Suprapubic skin (tissue), 4 donors: ENCODE data around the gene BMPER.

ENCODE experiments used
- EP300 ChIP-seq: sonication (generic); formaldehyde crosslinking; IDR thresholded peaks from one replicate; pipeline ENCODE4 v1.6.1; 2017; ENCODE audit warnings: antibody characterized with exemption
- POLR2A ChIP-seq, 2 donors: fragments of 450-650 bp; IDR thresholded peaks; one replicate each; pipeline ENCODE4 v1.6.1; 2017; ENCODE audit warnings: antibody characterized with exemption in 2 of 2, mild to moderate bottlenecking in 2 of 2, moderate library complexity in 2 of 2
- POLR2AphosphoS5 ChIP-seq, 3 donors: sonication (generic); formaldehyde crosslinking; IDR thresholded peaks; one replicate each; pipeline ENCODE4 v1.6.1; 2017; ENCODE audit warnings: antibody characterized with exemption in 3 of 3
- TF ChIP-seq, protein P1 (sequence below), 2 donors: fragments of 200-600 bp in 1 of 2; fragments of 450-650 bp in 1 of 2; sonication (generic) in 1 of 2; IDR thresholded peaks; one replicate each; pipeline ENCODE4 v1.5.1; 2016 to 2019; ENCODE audit warnings: antibody characterized with exemption in 2 of 2, mild to moderate bottlenecking in 1 of 2, moderate library complexity in 1 of 2

GRCh38 chr7:34042406-34042805, 137.1 kb downstream of the BMPER start:
- TF ChIP-seq POLR2A (IDR thresholded peaks at IDR 0.05) (no peak), POLR2AphosphoS5 (IDR thresholded peaks at IDR 0.05) (no peak), EP300 (no peak)
- TF ChIP-seq, protein P1, sequence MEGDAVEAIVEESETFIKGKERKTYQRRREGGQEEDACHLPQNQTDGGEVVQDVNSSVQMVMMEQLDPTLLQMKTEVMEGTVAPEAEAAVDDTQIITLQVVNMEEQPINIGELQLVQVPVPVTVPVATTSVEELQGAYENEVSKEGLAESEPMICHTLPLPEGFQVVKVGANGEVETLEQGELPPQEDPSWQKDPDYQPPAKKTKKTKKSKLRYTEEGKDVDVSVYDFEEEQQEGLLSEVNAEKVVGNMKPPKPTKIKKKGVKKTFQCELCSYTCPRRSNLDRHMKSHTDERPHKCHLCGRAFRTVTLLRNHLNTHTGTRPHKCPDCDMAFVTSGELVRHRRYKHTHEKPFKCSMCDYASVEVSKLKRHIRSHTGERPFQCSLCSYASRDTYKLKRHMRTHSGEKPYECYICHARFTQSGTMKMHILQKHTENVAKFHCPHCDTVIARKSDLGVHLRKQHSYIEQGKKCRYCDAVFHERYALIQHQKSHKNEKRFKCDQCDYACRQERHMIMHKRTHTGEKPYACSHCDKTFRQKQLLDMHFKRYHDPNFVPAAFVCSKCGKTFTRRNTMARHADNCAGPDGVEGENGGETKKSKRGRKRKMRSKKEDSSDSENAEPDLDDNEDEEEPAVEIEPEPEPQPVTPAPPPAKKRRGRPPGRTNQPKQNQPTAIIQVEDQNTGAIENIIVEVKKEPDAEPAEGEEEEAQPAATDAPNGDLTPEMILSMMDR (IDR thresholded peaks at IDR 0.05) = no peak
